Activated CD4-positive, CD25-positive, alpha-beta regulatory T cell (primary cell): ENCODE data around the gene TBCD.
"Not testable (repeated sequence)": the region's sequence is repeated elsewhere in the genome, so short reads cannot be mapped to it uniquely, and the experiment has no call there.

Source experiments
- DNase-seq, 4 experiments: peaks; one replicate each; lab custom pipeline; 2025; lab: John Stamatoyannopoulos, UW

Gene TBCD

DNA sequence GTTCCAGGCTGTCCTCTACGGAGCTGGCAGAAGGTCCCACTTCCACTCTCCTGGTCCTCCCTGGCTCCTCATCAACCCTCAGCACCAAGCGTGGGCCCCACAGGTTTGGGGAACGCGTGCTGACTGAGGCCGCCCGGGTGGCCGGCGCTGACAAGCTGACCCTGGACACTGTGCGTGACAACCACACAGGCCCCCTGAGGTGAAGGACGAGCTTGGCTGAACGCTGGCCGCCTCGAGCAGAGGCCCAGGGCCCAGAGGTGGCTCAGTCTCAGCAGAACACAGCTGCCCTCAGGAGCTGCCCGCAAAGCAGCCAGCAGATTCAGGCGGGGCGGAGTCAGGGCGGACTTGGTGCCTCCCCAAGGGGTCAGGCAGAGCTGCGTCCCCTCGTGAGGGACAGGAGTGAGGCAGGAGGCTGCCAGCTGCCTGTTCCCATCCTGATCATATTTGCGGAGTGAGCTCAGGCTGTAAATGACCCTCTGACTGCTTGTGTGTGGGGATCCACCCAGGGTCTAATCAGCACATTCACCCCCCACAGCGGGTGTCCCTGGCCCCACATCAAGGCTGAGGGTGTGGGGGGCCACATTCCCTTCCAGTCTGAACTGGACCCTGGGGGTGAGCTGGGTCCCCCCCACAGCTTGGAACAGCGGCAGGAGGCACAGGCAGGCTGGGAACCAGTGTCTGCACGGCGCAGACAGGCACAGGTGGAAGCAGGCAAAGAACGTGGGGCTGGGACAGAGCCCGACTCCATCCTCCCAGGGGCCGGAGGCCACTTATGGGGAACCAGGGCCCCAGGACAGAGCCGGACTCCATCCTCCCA, 222.5 kb downstream of the TBCD start:
- DNase-seq: no peak

DNA sequence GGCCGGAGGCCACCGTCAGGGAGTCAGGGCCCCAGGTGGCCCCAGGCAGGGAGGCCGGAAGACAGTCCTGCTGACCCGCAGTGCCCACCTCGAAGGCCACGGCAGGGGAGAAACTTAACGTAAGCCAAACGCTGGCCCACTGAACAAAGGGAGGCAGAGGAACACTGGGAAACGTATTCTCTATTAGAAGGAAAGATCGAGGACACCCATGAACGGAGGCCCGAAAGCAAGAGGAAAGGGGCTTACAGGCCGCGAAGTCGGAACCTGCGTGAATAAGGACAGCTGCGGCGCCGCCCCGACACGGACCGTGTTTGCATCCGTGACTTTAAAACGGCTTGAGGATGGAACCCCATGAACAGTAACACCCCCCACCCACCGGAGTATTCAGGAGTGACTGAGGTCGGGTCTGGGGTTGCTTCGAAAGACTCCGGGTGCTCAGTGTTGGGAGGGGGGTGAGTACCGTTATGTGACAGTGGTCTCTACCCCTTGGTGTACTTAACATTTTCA, 225.2 kb downstream of the TBCD start:
- no peak for DNase-seq

DNA sequence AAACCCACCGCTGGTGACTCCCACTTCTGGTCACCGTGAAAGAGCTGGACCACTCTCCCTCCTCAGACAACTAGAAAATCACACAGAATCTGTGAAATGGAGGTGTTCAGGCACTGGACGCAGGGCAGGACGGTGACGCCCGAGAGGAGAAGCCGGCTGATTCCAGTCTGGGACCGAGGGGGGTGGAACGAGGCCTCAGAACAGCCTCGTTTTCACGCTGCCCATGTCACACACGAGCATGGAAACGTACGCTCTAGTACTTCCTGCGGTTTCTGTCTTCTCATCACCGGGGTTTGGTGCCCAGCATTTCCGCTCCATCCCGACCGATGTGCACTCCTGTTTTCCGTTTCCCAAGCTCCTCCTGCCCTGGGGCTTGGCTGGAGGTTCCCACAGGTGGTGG, 225.7 kb downstream of the TBCD start:
- DNase-seq: no peak

DNA sequence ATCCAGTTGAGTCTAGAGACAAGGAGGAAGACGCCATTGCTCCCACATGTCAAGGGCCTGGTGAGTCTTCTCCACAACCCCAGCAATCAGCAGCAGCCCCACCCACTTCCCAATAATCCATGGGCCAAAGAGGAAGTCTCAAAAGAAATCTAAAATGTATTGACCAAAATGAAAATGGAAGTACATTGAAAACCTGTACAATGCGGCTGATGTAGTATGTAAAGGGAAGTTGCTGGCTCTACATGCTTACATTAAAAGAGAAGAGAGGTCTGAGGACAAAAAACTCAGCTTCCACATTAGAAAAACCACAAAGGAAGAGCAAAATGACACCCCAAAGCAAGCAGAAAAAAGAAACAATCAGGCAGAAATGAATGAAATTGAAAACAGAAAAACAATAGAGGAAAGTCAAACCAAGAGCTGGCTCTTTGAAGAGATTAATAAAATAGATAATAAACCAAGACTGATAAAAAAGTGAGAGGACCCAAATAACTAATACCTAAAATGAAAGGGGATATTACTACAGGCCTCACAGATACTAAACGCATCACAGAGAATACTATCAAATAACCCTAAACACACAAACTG, 227.0 kb downstream of the TBCD start:
- DNase-seq: no peak

DNA sequence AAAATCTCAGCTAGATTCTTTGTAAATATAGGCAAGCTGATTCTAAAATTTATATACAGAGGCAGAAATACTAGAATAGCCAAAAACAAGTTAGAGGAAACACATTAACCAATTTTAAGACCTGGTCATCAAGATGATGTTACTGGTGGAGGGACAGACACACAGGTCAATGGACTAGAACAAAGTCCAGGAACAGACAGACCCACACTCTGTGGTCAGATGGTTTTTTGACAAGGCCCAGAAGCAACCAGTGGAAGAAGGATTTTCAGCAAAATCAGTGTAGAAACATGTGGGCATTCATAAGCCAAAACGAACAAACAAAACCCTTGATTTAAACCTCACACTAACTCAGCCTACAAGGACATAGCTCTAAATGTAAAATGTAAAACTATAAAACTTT, 227.9 kb downstream of the TBCD start:
- DNase-seq: no peak

DNA sequence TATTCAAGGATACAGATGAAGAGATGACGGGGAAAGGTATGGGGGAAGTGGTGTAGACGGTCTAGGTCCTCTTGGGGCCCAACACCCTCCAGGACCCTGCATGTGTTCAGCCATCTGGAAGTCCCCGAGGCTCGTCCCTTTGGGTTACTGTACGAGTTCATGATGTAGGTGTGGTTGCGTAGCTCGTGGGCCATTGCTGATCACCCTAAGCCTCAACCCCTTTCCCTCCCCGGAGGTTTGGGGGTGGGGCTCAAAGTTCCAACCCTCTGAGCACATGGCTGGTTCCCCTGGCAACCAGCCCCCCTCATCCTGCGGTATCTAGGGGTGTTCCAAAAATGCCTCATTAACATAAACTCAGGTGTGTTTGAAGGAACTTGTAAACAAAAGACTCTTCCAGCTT, 228.8 kb downstream of the TBCD start:
- no peak for DNase-seq

DNA sequence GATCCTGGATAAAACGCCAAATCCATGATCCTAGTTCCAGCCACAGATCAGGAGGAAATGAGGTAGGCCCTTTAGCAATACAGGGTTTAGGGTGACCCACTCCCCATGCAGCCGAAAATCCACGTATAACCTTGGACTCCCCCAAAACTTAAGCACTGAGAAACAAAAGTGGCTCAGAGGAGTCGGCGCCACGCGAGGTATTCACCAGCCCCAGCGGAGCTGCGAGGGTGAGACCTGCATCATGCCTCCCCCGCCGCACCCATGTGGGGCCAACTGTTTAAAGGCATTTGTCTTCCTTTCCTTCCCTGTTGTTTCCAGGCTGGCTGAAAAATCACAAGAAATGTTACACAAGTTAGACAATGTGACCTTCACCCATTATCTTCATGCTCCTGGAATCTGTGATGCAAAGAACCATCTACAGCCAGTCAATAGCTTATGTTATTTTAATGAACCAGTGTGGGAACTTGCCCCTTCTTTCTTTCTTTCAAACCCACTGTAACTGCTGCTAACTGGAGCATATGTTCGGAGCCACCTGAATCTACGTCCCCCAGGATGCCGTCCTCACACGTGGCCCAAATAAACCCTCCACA, 229.4 kb downstream of the TBCD start:
- DNase-seq: no peak

DNA sequence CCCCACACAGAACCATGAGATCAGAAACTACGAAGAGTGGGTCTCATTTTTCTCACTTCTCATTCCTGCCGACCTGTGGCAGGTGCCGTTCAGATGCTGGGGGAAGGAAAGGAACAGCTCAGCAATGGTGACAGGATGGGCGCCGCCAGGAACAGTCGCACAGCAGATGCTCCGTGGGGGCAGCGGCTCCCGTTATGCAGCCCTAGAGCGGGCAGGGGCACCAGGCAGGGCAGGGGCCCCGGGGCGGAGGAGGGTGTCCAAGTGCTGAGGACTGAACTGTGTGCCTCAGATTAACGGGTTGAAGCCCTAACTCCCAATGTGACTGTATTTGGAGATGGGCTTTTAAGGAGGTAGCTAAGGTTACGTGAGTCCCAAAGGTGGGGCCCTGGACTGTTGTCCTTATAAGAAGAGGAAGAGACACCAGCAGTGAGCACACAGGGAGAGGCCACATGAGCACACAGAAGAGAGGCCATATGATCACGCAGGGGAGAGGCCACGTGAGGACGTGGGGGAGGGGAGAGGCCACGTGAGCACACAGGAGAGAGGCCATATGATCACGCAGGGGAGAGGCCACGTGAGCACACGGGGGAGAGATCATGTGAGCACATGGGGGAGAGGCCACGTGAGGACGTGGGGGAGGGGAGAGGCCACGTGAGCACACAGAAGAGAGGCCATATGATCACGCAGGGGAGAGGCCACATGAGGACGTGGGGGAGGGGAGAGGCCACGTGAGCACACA, 231.8 kb downstream of the TBCD start:
- DNase-seq: no peak

DNA sequence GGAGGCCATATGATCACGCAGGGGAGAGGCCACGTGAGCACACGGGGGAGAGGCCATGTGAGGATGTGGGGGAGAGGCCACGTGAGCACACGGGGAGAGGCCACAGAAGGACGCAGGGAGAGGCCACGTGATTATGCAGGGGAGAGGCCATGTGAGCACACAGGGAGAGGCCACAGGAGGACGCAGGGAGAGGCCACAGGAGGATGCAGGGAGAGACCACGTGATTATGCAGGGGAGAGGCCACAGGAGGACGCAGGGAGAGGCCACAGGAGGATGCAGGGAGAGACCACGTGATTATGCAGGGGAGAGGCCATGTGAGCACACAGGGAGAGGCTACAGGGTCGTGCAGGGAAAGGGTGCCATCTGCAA, 232.4 kb downstream of the TBCD start:
- DNase-seq: not testable (repeated sequence)

DNA sequence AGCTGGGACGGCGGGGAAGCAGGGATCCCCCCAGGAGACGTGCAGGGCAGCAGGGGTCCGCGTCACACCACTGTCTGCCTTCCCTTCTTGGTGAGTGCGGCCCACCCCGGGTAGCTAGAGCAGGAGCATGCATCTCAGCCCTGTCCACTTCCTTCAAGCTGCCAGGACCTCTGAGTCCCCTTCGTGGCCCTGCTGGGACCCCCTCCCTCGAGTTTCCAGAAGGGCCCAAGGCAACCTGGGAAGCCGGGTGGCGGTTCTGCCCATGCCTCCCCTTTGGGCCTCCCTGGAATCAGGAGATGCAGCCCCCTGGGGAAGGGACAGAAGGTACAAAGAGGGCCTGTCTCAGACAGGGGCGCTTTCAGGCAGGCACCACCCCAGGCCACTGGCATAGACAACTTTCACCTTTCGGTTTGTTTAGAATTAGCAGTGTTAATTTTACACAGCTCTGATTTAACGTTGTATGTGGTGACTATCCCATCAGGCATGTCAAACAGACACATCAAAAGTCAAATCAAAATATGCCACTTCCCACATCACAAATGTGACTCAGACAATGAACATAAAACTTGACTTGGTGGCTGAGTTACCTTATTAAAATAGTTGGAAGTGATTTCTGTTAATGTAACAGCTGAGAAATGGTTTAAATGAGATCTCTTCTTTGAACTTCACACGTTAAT, 233.0 kb downstream of the TBCD start:
- no peak for DNase-seq

DNA sequence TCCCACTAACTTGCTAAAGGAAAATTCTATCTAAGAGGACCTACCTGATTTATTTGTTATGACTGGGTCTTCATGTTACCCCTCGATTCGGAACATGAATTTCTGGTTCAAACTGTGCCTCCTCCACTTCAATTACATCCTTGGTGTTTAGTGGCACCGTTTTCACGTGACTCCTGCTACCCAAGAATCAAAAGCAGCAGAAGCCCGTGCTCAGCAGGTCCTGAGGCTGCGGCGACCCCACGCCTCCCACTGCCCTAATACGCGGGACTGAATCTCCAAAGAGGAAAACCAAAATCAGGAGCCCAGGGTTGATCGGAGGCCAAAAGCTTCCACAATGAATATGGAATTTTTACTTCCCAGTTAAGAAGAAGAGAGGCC, 233.6 kb downstream of the TBCD start:
- DNase-seq: no peak

DNA sequence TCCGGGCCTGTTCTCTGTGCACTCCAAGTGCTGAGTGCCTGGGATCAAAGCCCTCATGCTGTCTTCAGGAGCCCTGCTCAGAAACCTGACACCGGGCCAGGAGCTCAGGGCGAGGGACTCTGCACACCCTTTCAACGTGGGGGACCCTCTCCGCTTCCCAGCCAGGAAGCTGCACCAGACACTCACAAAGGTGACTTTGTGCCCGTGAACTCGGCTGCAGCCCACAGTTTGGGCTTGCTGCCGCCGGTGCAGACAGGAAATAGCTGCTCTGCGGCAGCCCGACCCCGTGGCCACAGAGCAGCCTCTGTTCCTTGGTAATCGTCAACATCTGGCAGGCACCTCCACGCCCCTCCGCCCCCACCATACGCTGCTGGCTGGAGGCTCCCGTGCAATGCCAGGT, 234.1 kb downstream of the TBCD start:
- peak in 2 of 4 experiments; percentile 40 to 46 for DNase-seq

DNA sequence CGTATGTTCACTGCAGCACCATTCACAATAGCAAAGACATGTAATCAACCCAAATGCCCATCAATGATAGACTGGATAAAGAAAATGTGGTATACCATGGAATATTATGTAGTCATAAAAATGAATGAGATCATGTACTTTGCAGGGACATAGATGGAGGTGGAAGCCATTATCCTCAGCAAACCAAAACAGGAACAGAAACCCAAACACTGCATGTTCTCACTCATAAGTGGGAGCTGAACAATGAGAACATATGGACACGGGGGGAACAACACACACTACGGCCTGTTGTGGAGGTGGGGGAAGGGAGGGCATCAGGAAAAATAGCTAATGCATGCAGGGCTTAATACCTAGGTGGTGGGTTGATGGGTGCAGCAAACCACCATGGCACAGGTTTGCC, 237.2 kb downstream of the TBCD start:
- DNase-seq: not testable (repeated sequence)

DNA sequence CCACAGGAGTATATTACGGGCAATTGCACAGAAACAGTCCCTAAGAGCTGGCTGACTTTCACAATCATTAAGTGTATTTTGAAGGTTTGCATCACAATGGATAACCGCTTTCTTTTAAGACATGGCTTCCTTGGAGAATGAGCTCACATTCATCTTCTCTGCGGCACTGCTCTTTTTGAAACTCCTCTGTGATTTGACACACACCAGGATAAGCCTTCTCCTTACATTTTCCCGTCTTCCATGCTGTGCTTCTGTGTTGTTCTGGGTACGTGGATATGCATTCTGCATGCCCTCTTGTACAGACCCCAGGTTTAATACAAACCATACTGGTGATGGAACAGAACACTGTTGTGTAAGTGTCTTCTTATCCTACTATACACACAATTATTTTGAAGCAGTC, 238.0 kb downstream of the TBCD start:
- no peak for DNase-seq

DNA sequence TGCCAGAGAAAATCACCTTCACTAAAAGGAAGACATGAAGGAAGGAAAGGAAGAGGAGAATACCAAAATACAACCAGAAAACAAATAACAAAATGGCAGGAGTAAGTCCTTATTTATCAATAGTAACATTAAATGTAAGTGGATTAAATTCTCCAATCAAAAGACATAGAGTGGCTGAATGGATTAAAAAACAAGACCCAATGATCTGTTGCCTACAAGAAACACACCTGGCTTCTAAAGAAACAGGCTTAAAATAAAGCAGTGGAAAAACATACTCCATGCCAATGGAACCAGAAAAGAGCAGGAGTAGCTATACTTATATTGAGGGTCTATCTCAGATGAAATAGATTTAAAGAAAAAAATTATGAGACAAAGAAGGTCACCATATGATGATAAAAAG, 241.1 kb downstream of the TBCD start:
- no peak for DNase-seq
